B cell (primary cell): ENCODE measurements around the gene LENG8. TPM values are rescaled to one million over a fixed set of nuclear protein-coding genes. Genes with fewer than 3 reads are reported as not detected.

ENCODE experiments used
- ATAC-seq: fragments of 200-7000 bp; cut with Tn5 transposase; one replicate; pipeline ENCODE4 v1.10.0; 2021; ENCODE audit warnings: low read depth, mild to moderate bottlenecking, moderate number of reproducible peaks, moderate library complexity
- CTCF ChIA-PET: fragments of 350-600 bp; sonication (Branson Sonifier 250); formaldehyde crosslinking; loops from one replicate; lab custom pipeline; 2021; ENCODE audit warnings: antibody characterized with exemption, inconsistent platforms; lab: Charles Lee
- POLR2A ChIA-PET: fragments of 350-600 bp; sonication (Branson Sonifier 250); formaldehyde crosslinking; loops from one replicate; lab custom pipeline; 2021; ENCODE audit warnings: antibody characterized with exemption; lab: Charles Lee
- DNase-seq: peaks from one replicate; pipeline ENCODE4 v3.0.0; 2013
- H2AFZ ChIP-seq: 2 replicates; pipeline ENCODE4 v1.6.1; 2012; ENCODE audit warnings: mild to moderate bottlenecking, low read depth, low read length; ENCODE audit not compliant: insufficient read depth, poor library complexity, severe bottlenecking
- H3K27ac ChIP-seq, 2 donors: 1 replicate in 1 of 2; 2 replicates in 1 of 2; pipeline ENCODE4 v1.5.1; 2012 to 2013; ENCODE audit warnings: low read length in 2 of 2, mild to moderate bottlenecking in 2 of 2, moderate library complexity in 1 of 2
- H3K27me3 ChIP-seq, 4 experiments: fragments of 200-600 bp in 1 of 4; sonication (generic) in 1 of 4; replicated peaks in 1 of 4; 1 replicate in 2 of 4; 2 replicates in 2 of 4; pipeline versions ENCODE4 v1.6.1 to v1.7.0; 2013 to 2016; ENCODE audit warnings: low read length in 3 of 4, mild to moderate bottlenecking in 2 of 4, mixed read lengths in 1 of 4, moderate library complexity in 1 of 4; ENCODE audit not compliant: insufficient read depth in 4 of 4, control insufficient read depth in 3 of 4; ENCODE audit errors: control extremely low read depth in 1 of 4
- H3K36me3 ChIP-seq, 2 experiments: replicated peaks in 1 of 2; 1 replicate in 1 of 2; 2 replicates in 1 of 2; pipeline versions ENCODE4 v1.6.1 to v1.7.1; 2013; ENCODE audit warnings: low read length in 1 of 2; ENCODE audit not compliant: insufficient read depth in 2 of 2, control insufficient read depth in 1 of 2; ENCODE audit errors: control extremely low read depth in 1 of 2, extremely low read depth in 1 of 2
- H3K4me1 ChIP-seq, 2 donors: fragments of 200-600 bp in 1 of 2; sonication (generic) in 1 of 2; 1 replicate in 1 of 2; 2 replicates in 1 of 2; pipeline versions ENCODE4 v1.5.1 to v1.6.1; 2013 to 2017; ENCODE audit warnings: low read length in 2 of 2; ENCODE audit not compliant: control insufficient read depth in 2 of 2, insufficient read depth in 2 of 2
- H3K4me2 ChIP-seq: replicated peaks from 2 replicates; pipeline ENCODE3; 2012; ENCODE audit warnings: mild to moderate bottlenecking, low read depth, low read length; ENCODE audit not compliant: poor library complexity, severe bottlenecking
- H3K4me3 ChIP-seq, 5 experiments: fragments of 200-600 bp in 1 of 5; sonication (generic) in 1 of 5; 1 replicate in 3 of 5; 2 replicates in 2 of 5; pipeline versions ENCODE4 v1.5.1 to v1.7.0; 2011 to 2016; ENCODE audit warnings: low read length in 4 of 5, mild to moderate bottlenecking in 4 of 5, low read depth in 2 of 5, control low read depth in 1 of 5, moderate library complexity in 1 of 5; ENCODE audit not compliant: insufficient read depth in 1 of 5; ENCODE audit errors: control extremely low read depth in 1 of 5, extremely low read depth in 1 of 5
- H3K79me2 ChIP-seq: fragments of 200-600 bp; sonication (generic); one replicate; pipeline ENCODE4 v1.6.0; 2016; ENCODE audit warnings: low read length; ENCODE audit not compliant: control insufficient read depth, insufficient read depth
- H3K9ac ChIP-seq: fragments of 200-600 bp; sonication (generic); 2 replicates; pipeline ENCODE4 v1.6.1; 2017; ENCODE audit warnings: mild to moderate bottlenecking, low read length, moderate library complexity
- H3K9me3 ChIP-seq, 3 donors: one replicate each; pipeline versions ENCODE4 v1.6.1 to v1.7.1; 2013; ENCODE audit warnings: low read length in 2 of 3; ENCODE audit not compliant: control insufficient read depth in 2 of 3, insufficient read depth in 1 of 3; ENCODE audit errors: control extremely low read depth in 1 of 3
- H4K20me1 ChIP-seq: 2 replicates; pipeline ENCODE4 v1.6.0; 2012; ENCODE audit warnings: mild to moderate bottlenecking, low read length; ENCODE audit not compliant: insufficient read depth, control insufficient read depth, poor library complexity, severe bottlenecking
- H3K27ac Mint-ChIP-seq: one replicate; pipeline ENCODE4 v1.8.0; 2021; ENCODE audit warnings: mixed read lengths
- H3K27me3 Mint-ChIP-seq: one replicate; pipeline ENCODE4 v1.8.0; 2021; ENCODE audit warnings: mixed read lengths
- H3K4me1 Mint-ChIP-seq: one replicate; pipeline ENCODE4 v1.8.0; 2021; ENCODE audit warnings: mixed read lengths
- H3K4me3 Mint-ChIP-seq: one replicate; pipeline ENCODE4 v1.8.0; 2021; ENCODE audit warnings: mixed read lengths
- H3K9me3 Mint-ChIP-seq: one replicate; pipeline ENCODE4 v1.8.0; 2022; ENCODE audit warnings: mixed read lengths; ENCODE audit not compliant: insufficient read depth
- CTCF ChIP-seq: fragments of 200-600 bp; IDR thresholded peaks from one replicate; pipeline ENCODE4 v1.8.0; 2022; ENCODE audit warnings: antibody characterized with exemption, mild to moderate bottlenecking
- EZH2 ChIP-seq: IDR thresholded peaks from 2 replicates; pipeline ENCODE4 v1.6.1; 2012; ENCODE audit warnings: borderline replicate concordance, low read depth, mild to moderate bottlenecking, moderate library complexity, low read length; ENCODE audit not compliant: insufficient read depth, poor library complexity, severe bottlenecking
- WGBS: methylation state at CpG from one replicate; pipeline ENCODE4 v1.1.5; 2013; ENCODE audit warnings: missing lambda C conversion rate; ENCODE audit not compliant: insufficient coverage; 5-methylcytosine and 5-hydroxymethylcytosine counted together
- intact Hi-C: fragments of 100-400 bp; cut with micrococcal nuclease; formaldehyde crosslinking; loops from one replicate; pipeline ENCODE4 v1.10.0; 2022
- polyA plus RNA-seq: library from polyadenylated mRNA; depleted of rRNA; stranded (reverse); fragments of >200 nt; gene quantifications from 2 replicates; pipeline ENCODE4 v1.2.3, GENCODE V29; 2012
- total RNA-seq, 2 donors: library from RNA; stranded (reverse); fragments of 120-200 nt in 1 of 2; gene quantifications; 1 replicate in 1 of 2; 2 replicates in 1 of 2; pipeline versions ENCODE4 v1.2.3 to v1.2.4, GENCODE V29; 2013 to 2022

The LENG8 gene
- total and polyA plus RNA-seq, 2 donors (not counting 1 experiment from before 2014, with no cell fraction given): 687 to 753 TPM

- H3K27me3 Mint-ChIP-seq: peaks cover 46% of the 10 kb centered on the region
- POLR2A ChIA-PET: interaction anchor here (0.6 kb wide), 1 partner anchor 15 kb away, joined by 4 read pairs; no protein-coding TSS in a partner anchor
Measured at GRCh38 chr19:54418030-54418929, 30.7 kb upstream of the LENG8 start.

More at GRCh38 chr19:54418030-54418929, 30.7 kb upstream of the LENG8 start:
- Histone ChIP-seq H3K9me3 (peaks cover 0 to 16% (median 0%) of the 10 kb centered on the region in 3 donors), H2AFZ (peak overlapping the region; percentile 58), H3K4me2 (peak overlapping the region; percentile 59), H4K20me1 (no peaks in the 10 kb centered on the region), H3K27ac (no peak overlapping the region), H3K9ac (no peak overlapping the region), H3K36me3 (no peaks in the 10 kb centered on the region), H3K27me3 (peaks cover 0 to 55% (median 28%) of the 10 kb centered on the region in 4 experiments), H3K79me2 (no peaks in the 10 kb centered on the region), H3K4me1 (peaks cover 14 to 33% of the 10 kb centered on the region in 2 donors), H3K4me3 (peak overlapping the region in 1 of 5 experiments; percentile 19)
- peak; percentile 26 for DNase-seq
- Mint-ChIP-seq H3K9me3 (no peaks in the 10 kb centered on the region), H3K27ac (no peak overlapping the region), H3K4me3 (peak overlapping the region; percentile 33), H3K4me1 (peaks cover 12% of the 10 kb centered on the region)
- TF ChIP-seq EZH2 (no peak), CTCF (no peak)
- CTCF ChIA-PET: interaction anchor here (0.6 kb wide), 1 partner anchor 11 kb away, joined by 3 read pairs; no protein-coding TSS in a partner anchor
- peak; percentile 14 for ATAC-seq
- 27% methylated on average over 18 of the region's 25 CpGs for WGBS
- intact Hi-C loops: loop anchor here (1.0 kb wide), 1 partner anchor 46 kb away; no protein-coding TSS in a partner anchor
